SK-N-MC (cell line): Measurements from ENCODE around the gene LCP2.

ENCODE experiments used
- DNase-seq: peaks from one replicate; pipeline ENCODE4 v3.0.0-alpha.2; 2011; ENCODE audit warnings: low read depth, low spot score
- H3K27ac ChIP-seq: fragments of 200-600 bp; sonication (generic); 2 replicates; pipeline ENCODE4 v1.5.1; 2016; ENCODE audit warnings: mixed run types
- H3K36me3 ChIP-seq: fragments of 200-600 bp; sonication (generic); 2 replicates; pipeline ENCODE4 v1.6.1; 2017; ENCODE audit warnings: antibody characterized with exemption, low read length, mixed read lengths; ENCODE audit not compliant: insufficient read depth
- H3K4me3 ChIP-seq: fragments of 200-600 bp; sonication (generic); 2 replicates; pipeline ENCODE4 v1.5.1; 2016
- H3K9ac ChIP-seq: fragments of 200-600 bp; sonication (generic); 2 replicates; pipeline ENCODE4 v1.8.0; 2017; ENCODE audit warnings: mixed run types, mixed read lengths; ENCODE audit not compliant: insufficient read length
- H3K9me3 ChIP-seq: fragments of 200-600 bp; sonication (generic); 2 replicates; pipeline ENCODE4 v1.6.1; 2017; ENCODE audit warnings: low read depth, mild to moderate bottlenecking, antibody characterized with exemption, low read length, moderate library complexity, mixed read lengths
- EZH2 ChIP-seq: fragments of 200-600 bp; sonication (generic); IDR thresholded peaks from one replicate; pipeline ENCODE4 v1.6.1; 2017; ENCODE audit warnings: antibody characterized with exemption
- FOXP2 ChIP-seq: optimal IDR thresholded peaks from 2 replicates; pipeline ENCODE3; 2011; ENCODE audit warnings: mild to moderate bottlenecking, moderate library complexity; ENCODE audit not compliant: insufficient read depth; ENCODE audit errors: extremely low read length, control extremely low read depth
- POLR2AphosphoS5 ChIP-seq: IDR thresholded peaks from 2 replicates; pipeline ENCODE4 v1.6.1; 2012; ENCODE audit warnings: mild to moderate bottlenecking, low read depth, low read length, borderline replicate concordance

LCP2 gene

GRCh38 chr5:170278611-170279458, 18.7 kb downstream of the LCP2 start:
- DNase-seq: no peak
- Histone ChIP-seq H3K36me3 (no peaks in the 10 kb centered on the region), H3K4me3 (no peak overlapping the region), H3K27ac (no peak overlapping the region), H3K9ac (no peak overlapping the region), H3K9me3 (no peaks in the 10 kb centered on the region)
- TF ChIP-seq FOXP2: no peak
- no peak for TF ChIP-seq EZH2
- TF ChIP-seq POLR2AphosphoS5: no peak

- Histone ChIP-seq H3K4me3 (no peak overlapping the region), H3K27ac (no peak overlapping the region), H3K9me3 (no peaks in the 10 kb centered on the region), H3K9ac (no peak overlapping the region), H3K36me3 (no peaks in the 10 kb centered on the region)
- no peak for DNase-seq
- TF ChIP-seq POLR2AphosphoS5 (no peak), FOXP2 (no peak), EZH2 (no peak)
Observed at GRCh38 chr5:170277867-170278281, 19.7 kb downstream of the LCP2 start.

GRCh38 chr5:170276140-170276539, 21.4 kb downstream of the LCP2 start:
- H3K9ac ChIP-seq: no peak overlapping the region
- TF ChIP-seq EZH2 (no peak), FOXP2 (no peak), POLR2AphosphoS5 (no peak)
- H3K4me3 ChIP-seq: no peak overlapping the region
- no peak for DNase-seq
- H3K36me3 ChIP-seq: no peaks in the 10 kb centered on the region
- no peaks in the 10 kb centered on the region for H3K9me3 ChIP-seq
- H3K27ac ChIP-seq: no peak overlapping the region

GRCh38 chr5:170275376-170275994, 22.1 kb downstream of the LCP2 start:
- no peaks in the 10 kb centered on the region for H3K36me3 ChIP-seq
- TF ChIP-seq FOXP2 (no peak), POLR2AphosphoS5 (no peak), EZH2 (no peak)
- H3K4me3 ChIP-seq: no peak overlapping the region
- no peak overlapping the region for H3K27ac ChIP-seq
- no peak for DNase-seq
- H3K9ac ChIP-seq: no peak overlapping the region
- H3K9me3 ChIP-seq: no peaks in the 10 kb centered on the region

GRCh38 chr5:170273968-170274710, 23.4 kb downstream of the LCP2 start:
- Histone ChIP-seq H3K27ac (no peak overlapping the region), H3K4me3 (no peak overlapping the region), H3K36me3 (no peaks in the 10 kb centered on the region), H3K9ac (no peak overlapping the region), H3K9me3 (no peaks in the 10 kb centered on the region)
- DNase-seq: no peak
- no peak for TF ChIP-seq POLR2AphosphoS5
- TF ChIP-seq FOXP2: no peak
- no peak for TF ChIP-seq EZH2

- DNase-seq: no peak
- Histone ChIP-seq H3K9me3 (no peaks in the 10 kb centered on the region), H3K4me3 (no peak overlapping the region), H3K36me3 (no peaks in the 10 kb centered on the region), H3K27ac (no peak overlapping the region), H3K9ac (no peak overlapping the region)
- no peak for TF ChIP-seq EZH2
- TF ChIP-seq FOXP2: no peak
- TF ChIP-seq POLR2AphosphoS5: no peak
Observed at GRCh38 chr5:170270293-170271069, 27.1 kb downstream of the LCP2 start.

- Histone ChIP-seq H3K9ac (no peak overlapping the region), H3K9me3 (no peaks in the 10 kb centered on the region), H3K4me3 (no peak overlapping the region), H3K27ac (no peak overlapping the region), H3K36me3 (no peaks in the 10 kb centered on the region)
- no peak for DNase-seq
- TF ChIP-seq EZH2 (no peak), FOXP2 (no peak), POLR2AphosphoS5 (no peak)
Observed at GRCh38 chr5:170269579-170269978, 28.0 kb downstream of the LCP2 start.
